Skin epidermis (tissue), 12 donors: ENCODE measurements around the gene IGSF10.
"Not testable (repeated sequence)": the region's sequence is repeated elsewhere in the genome, so short reads cannot be mapped to it uniquely, and the experiment has no call there.

Experiments used
- H3K27ac ChIP-seq, 21 experiments: fragments of 200-600 bp; sonication (generic) in 11 of 21; one replicate each; pipeline ENCODE4 v1.5.0; 2020; ENCODE audit warnings: mild to moderate bottlenecking in 3 of 21, inconsistent platforms in 2 of 21, moderate library complexity in 2 of 21
- H3K4me3 ChIP-seq, 7 experiments: fragments of 200-600 bp; sonication (generic) in 2 of 7; one replicate each; pipeline ENCODE4 v1.5.0; 2020; ENCODE audit warnings: inconsistent platforms in 2 of 7, mild to moderate bottlenecking in 2 of 7, moderate library complexity in 1 of 7

IGSF10 gene, protein sequence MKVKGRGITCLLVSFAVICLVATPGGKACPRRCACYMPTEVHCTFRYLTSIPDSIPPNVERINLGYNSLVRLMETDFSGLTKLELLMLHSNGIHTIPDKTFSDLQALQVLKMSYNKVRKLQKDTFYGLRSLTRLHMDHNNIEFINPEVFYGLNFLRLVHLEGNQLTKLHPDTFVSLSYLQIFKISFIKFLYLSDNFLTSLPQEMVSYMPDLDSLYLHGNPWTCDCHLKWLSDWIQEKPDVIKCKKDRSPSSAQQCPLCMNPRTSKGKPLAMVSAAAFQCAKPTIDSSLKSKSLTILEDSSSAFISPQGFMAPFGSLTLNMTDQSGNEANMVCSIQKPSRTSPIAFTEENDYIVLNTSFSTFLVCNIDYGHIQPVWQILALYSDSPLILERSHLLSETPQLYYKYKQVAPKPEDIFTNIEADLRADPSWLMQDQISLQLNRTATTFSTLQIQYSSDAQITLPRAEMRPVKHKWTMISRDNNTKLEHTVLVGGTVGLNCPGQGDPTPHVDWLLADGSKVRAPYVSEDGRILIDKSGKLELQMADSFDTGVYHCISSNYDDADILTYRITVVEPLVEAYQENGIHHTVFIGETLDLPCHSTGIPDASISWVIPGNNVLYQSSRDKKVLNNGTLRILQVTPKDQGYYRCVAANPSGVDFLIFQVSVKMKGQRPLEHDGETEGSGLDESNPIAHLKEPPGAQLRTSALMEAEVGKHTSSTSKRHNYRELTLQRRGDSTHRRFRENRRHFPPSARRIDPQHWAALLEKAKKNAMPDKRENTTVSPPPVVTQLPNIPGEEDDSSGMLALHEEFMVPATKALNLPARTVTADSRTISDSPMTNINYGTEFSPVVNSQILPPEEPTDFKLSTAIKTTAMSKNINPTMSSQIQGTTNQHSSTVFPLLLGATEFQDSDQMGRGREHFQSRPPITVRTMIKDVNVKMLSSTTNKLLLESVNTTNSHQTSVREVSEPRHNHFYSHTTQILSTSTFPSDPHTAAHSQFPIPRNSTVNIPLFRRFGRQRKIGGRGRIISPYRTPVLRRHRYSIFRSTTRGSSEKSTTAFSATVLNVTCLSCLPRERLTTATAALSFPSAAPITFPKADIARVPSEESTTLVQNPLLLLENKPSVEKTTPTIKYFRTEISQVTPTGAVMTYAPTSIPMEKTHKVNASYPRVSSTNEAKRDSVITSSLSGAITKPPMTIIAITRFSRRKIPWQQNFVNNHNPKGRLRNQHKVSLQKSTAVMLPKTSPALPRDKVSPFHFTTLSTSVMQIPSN (N-terminal part only)

DNA sequence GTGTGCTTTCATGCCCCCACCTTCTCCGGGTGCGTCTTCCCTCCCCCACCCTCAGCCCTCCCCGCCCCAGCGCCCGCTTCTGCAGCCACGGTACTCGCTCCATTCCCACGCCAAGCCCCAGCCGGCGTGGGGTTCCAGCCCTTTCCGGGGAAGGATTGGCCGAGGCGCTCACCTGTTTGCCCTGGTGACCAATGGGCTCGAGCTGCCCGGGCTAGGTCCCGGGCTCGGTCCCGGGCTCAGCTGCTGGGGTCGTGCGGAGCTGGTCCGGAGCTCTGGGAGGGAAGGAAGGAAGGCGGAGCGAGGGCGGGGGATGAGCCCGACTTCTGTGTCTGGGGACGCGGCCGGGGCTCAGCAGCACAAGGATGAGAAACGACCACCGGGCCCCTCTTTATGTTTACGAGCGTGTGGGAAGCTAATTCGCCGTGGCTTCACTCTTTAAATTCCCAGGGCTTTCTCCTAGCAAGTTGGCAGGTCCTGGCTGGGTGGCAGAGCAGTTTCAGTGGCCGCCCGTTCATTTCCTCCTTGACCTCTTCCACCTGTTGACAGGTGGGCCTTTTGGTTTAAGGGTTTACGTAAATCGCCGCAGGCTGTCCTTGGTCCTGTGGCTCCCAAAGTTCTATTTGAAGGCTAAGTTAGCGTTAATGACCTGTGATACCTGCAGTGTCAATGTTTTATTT is at the start of gene IGSF10:
TSS of gene IGSF10 (minus strand) at position 288 of the 677 bp plus-strand sequence. CDS start 2,352 bp downstream, outside the sequence.
- Histone ChIP-seq H3K4me3 (peak within 1 kb of the TSS; percentile 17 to 54 (median 33)), H3K27ac (peak within 1 kb of the TSS in 11 of 21 experiments; percentile 4 to 76 (median 33))

DNA sequence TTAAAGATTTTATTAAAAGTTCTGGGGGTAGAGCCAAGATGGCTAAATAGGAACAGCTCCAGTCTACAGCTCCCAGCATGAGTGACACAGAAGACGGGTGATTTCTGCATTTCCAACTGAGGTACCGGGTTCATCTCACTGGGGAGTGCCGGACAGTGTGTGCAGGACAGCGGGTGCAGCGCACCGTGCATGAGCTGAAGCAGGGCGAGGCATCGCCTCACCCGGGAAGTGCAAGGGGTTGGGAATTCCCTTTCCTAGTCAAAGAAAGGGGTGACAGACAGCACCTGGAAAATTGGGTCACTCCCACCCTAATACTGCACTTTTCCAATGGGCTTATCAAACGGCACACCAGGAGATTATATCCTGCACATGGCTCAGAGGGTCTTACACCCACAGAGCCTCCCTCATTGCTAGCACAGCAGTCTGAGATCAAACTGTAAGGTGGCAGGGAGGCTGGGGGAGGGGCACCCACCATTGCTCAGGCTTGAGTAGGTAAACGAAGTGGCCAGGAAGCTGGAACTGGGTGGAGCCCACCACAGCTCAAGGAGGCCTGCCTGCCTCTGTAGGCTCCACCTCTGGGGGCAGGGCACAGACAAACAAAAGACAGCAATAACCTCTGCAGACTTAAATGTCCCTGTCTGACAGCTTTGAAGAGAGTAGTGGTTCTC is 48.7 kb upstream of the IGSF10 start:
- H3K4me3 ChIP-seq, H3K27ac ChIP-seq: not testable (repeated sequence)

DNA sequence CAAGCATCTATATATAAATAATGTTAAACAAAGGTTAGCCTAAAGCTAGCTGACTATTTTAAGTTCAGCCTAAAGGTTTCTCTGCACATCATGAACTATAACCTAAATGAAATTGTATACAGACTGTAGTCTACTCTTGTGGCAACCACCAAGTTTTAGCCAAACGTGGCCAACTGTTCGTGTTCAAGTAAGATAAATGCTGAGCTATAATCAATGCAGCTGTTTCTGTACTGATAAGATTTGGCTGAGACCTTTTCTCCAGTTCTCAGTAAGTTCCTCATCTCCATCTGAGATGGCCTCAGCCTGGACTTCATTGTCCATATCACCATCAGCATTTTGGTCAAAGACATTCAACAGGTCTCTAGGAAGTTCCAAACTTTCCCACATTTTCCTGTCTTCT is 43.7 kb upstream of the IGSF10 start:
- H3K27ac ChIP-seq, result no peak overlapping the region
- no peak overlapping the region for H3K4me3 ChIP-seq

DNA sequence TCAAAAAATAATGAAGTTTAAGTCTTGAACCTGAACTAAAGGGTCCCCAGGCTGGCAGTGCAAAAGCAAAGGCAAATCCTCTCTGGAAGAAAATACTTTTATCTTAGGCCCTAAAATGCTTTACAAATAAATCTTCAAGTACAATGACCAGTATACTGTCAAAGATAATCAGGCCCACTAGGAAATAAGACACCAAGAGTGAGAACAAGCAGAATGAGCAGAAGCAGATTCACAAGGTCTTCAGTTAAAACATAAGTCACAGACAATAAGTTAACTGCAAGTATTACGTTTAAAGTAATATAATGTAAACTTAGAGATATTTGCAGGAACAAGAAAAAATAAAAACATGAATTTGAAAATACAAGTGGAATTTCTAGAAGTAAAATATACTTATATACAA is 42.2 kb upstream of the IGSF10 start:
- Histone ChIP-seq H3K4me3 (no peak overlapping the region), H3K27ac (no peak overlapping the region)

DNA sequence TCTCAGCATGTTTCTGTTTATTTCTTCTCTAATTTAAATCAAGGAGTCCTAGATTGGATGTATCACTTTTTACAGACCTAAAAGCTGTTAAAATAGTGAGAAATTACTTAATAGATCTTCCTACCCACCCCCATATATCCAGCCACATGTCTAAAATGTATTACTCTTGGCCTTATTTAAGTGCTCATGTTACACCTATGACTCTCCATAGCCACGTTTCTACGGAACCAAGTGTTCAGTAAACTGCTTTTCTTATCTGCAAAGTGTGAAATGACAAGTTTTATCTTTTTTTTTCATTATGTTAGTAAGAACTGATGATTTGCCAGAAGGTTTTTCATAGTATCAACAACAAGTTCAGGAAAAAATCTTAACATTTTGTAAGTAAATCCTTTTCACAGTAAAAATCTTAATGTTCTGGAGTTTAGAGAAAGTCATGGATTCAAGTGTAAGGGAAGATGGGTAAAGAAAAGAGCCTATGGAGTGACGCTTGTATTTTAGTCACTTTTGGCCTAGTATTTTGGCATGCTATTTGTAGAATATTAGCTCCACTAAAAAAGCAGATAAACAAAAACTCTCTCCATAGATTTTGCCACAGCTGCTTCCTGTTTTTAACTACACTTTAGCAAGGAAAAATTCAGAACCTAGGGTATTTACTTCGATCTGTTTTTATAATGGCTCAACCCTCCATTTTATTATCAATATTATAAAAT is 41.2 kb upstream of the IGSF10 start:
- H3K4me3 ChIP-seq, result no peak overlapping the region
- H3K27ac ChIP-seq, result peak overlapping the region in 1 of 21 experiments; percentile 37

DNA sequence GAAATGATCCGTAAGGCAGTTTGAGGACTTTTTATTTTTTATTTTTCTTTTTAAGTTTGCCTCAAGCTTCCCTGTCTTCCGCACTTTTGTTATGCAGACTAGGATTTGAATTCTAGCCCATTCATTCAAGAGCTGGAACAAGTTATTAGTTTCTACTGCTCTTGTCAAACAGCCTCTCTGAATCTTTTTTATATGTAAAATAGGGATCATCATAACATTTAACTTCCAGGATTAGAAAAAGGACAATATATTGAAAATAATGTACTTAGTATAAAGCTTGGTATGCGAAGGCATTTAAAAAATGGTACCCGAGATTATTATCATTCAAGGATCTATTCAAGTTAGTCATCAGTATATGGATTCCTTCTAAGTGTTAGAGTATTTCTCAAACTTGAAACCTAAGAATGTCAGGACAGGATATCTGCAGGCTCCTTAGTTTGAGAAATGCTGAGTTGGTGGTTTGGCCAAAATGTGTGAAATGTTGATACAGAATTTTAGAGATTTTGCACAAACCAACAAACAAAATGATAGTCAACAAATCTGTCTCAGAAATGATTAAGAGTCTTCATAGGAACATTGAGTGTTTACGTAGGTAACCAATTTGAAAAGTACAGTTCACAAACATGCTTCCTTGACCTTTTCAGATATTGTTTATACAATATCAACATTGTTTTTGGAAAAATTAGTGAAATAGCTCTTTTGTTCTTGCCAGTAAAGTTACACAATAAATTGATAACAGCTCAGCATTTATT is 40.5 kb upstream of the IGSF10 start:
- Histone ChIP-seq H3K4me3 (no peak overlapping the region), H3K27ac (no peak overlapping the region)

DNA sequence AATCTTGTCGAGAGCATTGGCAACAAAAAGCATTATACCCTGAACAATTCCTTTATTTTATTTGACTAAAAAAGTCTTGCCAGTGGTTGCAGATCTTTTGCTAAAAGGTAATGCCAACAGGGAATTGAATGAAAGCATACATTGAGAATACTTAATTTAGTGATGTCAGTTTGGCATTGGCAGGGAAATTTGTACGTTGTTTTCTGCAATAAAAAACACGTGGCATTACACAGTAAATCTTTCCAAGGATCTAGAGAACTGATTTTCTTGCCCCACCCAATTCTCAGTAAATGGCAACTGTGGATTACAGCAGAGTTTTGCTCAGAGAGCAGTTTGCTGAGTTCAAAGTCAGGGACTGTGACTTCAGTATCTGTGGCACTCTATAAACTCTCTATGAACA is 38.3 kb upstream of the IGSF10 start:
- H3K27ac ChIP-seq, result no peak overlapping the region
- no peak overlapping the region for H3K4me3 ChIP-seq

DNA sequence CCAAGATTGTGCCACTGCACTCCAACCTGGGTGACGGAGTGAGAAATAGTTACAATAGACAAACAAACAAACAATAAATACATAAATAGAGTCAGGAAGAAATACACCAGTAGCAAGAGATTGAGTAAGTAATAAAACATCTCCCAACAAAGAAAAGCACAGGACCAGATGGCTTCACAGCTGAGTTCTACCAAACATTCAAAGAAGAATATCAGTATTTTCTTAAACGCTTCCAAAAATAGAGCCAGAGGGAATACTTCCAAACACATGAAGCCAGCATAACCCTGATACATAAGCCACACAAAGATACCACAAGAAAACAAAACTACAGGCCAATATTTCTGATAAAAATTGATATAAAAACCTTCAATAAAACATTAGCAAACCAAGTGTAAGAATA is 30.7 kb upstream of the IGSF10 start:
- Histone ChIP-seq H3K4me3 (no peak overlapping the region), H3K27ac (no peak overlapping the region)

DNA sequence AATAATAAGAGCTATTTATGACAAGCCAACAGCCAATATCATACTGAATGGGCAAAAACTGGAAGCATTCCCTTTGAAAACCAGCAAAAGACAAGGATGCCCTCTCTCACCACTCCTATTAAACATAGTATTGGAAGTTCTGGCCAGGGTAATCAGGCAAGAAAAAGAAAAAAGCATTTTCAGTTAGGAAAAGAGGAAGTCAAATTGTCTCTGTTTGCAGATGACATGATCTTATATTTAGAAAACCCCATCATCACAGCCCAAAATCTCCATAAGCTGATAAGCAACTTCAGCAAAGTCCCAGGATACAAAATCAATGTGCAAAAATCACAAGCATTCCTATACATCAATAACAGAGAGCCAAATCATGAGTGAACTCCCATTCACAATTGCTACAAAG is 27.0 kb upstream of the IGSF10 start:
- H3K27ac ChIP-seq, H3K4me3 ChIP-seq: not testable (repeated sequence)

DNA sequence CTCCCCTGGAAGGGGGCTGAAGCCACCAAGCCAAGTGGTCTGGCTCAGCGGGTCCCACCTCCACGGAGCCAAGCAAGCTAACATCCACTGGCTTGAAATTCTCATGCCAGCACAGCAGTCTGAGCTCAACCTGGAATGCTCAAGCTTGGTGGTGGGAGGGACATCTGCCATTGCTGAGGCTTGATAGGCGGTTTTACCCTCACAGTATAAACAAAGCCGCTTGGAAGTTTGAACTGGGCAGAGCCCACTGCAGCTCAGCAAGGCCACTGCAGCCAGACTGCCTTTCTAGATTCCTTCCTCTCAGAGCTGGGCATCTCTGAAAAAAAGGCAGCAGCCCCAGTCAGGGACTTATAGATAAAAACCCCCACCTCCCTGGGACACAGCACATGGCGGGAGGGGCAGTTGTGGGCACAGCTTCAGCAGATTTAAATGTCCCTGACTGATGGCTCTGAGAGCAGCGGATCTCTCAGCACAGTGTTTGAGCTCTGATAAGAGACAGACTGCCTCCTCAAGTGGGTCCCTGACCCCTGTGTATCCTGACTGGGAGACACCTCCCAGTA is 23.2 kb upstream of the IGSF10 start:
- Histone ChIP-seq H3K4me3 (no peak overlapping the region), H3K27ac (no peak overlapping the region)

DNA sequence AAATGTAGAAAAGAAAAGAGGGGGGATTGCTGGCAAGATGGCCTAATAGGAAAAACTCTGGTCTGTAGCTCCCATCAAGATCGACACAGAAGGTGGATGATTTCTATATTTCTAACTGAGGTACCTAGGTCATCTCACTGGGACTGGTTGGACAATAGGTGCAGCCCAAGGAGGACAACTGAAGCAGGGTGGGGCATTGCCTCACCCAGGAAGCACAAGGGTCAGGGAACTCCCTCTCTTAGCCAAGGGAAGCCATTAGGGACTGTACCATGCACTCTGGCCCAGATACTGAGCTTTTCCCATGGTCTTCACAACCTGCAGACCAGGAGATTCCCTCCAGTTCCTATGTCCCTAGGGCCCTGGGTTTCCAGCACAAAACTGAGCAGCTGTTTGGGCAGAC is 22.6 kb upstream of the IGSF10 start:
- no peak overlapping the region for H3K4me3 ChIP-seq
- H3K27ac ChIP-seq, result no peak overlapping the region

DNA sequence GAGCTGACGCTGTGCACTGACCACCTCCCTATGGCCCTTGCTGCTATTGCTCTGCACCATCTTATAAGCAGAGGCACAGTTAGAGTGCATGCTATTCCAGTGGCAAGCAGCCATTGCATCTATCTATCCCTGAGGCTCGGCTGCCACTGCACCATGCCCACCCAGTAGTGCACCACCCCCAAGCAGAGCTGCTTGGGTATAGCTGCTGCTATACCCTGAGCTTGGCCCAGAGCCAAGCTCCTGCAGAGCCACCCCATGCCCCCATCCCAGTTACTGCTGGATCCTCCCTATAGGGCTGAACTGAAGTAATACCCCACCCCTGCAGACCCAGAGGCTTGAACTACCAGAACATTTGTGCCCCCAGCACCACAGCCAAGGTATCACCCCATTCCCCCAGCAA is 19.6 kb upstream of the IGSF10 start:
- no peak overlapping the region for H3K27ac ChIP-seq
- H3K4me3 ChIP-seq, result no peak overlapping the region

DNA sequence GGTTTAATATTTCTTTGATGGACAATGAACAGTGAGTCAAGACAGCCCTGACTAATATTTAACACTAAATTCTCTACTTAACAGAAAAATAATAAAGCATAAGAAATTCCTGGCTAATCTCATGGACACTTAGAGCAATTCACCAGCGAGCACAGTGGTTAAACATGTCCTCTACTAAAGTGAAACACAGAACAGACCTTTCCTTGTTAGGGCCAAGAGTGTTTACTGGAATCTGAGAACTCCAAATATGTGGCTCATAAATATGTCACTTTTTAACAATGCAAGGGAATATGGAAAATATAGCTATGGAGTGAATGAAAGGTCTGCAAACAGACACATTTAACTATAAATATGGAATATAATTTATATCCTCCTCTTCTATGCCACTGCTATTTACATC is 18.6 kb upstream of the IGSF10 start:
- no peak overlapping the region for H3K27ac ChIP-seq
- no peak overlapping the region for H3K4me3 ChIP-seq

DNA sequence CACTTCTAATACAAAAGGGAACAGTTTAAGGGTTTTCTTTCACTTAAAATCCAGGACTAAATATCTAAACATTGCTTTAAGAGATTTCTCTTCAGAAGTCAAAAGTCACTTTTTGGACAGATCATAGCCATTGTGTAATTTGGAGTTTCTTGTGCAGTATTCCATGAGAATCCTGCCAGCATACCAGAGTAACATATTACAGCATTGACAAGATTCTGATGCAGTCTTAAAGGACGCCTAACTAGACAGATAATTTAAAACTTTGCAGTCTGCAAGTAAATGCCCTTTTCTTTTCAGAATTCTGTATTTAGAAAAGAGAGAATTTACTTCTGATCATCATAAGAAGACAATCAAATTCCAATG is 17.5 kb upstream of the IGSF10 start:
- H3K4me3 ChIP-seq, result no peak overlapping the region
- H3K27ac ChIP-seq, result no peak overlapping the region

DNA sequence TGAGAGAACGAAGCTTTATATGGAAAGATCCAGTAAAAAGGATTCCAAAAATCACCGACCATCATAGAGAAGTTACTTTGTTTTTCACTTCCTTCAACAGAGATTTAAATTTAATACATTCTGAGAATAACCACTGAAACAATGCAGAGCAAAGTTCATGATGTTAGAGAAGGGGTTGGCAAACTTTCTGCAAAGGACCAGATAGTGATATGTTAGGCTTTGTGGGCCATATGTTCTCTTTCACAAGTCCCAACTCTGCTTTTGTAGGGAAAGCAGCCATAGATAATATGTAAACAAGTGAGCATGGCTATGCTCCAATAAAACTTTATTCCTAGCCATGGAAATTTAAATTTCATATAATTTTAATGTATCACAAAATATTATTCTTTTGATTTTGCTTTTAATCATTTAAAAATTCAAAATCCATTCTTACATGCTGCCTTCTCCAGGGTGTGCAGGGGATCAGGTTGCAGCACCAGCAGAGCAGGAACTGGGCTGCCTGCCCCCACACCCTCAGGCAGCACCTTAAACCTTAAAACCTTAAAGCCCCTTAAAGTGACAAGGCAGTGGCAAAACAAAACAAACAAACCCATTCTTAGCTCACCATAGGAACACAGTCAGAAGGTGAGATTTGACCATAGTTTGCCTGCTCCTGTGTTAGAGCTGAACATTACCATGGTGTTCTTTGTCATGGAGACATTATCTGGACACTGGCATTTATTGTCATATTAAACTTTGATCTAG is 16.9 kb upstream of the IGSF10 start:
- Histone ChIP-seq H3K4me3 (no peak overlapping the region), H3K27ac (no peak overlapping the region)

DNA sequence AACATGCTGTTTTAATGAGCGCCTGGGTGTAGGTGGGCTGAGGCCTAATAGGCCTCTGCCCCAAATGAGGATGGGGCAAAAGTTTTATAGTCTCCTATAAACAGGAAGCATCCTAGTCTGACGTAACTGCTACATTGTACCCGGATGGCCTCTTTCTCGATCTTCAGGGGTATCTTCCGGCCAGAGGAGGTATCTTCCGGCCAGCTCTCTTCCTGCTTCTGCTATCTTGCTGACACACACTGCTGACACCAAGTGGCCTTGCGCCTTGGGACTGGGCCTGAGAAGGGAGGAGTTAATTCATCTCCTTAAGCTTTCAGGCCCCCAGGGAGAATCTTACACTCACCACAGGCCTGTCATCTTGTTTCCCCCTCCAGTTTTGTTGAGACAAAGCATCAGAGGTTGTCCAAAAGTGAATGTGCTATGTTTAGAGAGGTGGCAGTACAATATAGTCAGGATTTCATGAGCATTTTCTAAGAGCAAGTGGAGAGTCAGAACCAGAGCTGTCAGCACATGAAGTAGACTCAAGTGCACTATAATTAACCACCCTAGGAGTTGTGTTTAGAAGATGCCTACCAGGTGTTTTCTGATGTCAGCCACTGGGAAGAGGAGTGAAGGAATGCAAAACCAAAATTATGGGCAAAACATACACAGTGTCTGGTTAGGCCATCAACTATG is 15.6 kb upstream of the IGSF10 start:
- Histone ChIP-seq H3K27ac (no peak overlapping the region), H3K4me3 (no peak overlapping the region)
